22Rv1 (cell line): ENCODE measurements around the gene SET.

ENCODE experiments used
- H3K27ac ChIP-seq: fragments of 450-650 bp; 2 replicates; pipeline ENCODE4 v1.5.1; 2017
- CTCF ChIP-seq: fragments of 450-650 bp; IDR thresholded peaks from 2 replicates; pipeline ENCODE4 v1.5.1; 2017; ENCODE audit warnings: mild to moderate bottlenecking
- ZFX ChIP-seq: fragments of 450-650 bp; IDR thresholded peaks from 2 replicates; pipeline ENCODE4 v1.6.1; 2017; ENCODE audit warnings: antibody characterized with exemption, borderline replicate concordance

The SET gene

GRCh38 chr9:128675382-128675781 is 13.6 kb upstream of the SET start:
- TF ChIP-seq ZFX (no peak), CTCF (no peak)

GRCh38 chr9:128677794-128678193 is 11.2 kb upstream of the SET start:
- TF ChIP-seq ZFX: no peak
- no peak for TF ChIP-seq CTCF
- H3K27ac ChIP-seq: no peak overlapping the region

More at GRCh38 chr9:128675382-128675781, 13.6 kb upstream of the SET start:
- no peak overlapping the region for H3K27ac ChIP-seq

- H3K27ac ChIP-seq: peak overlapping the region; percentile 93
- TF ChIP-seq CTCF (no peak), ZFX (no peak)
Observed at GRCh38 chr9:128683340-128684064, 5.5 kb upstream of the SET start.

- H3K27ac ChIP-seq: peak overlapping the region; percentile 93
- no peak for TF ChIP-seq ZFX
- no peak for TF ChIP-seq CTCF
Observed at GRCh38 chr9:128684065-128684324, 5.0 kb upstream of the SET start.

GRCh38 chr9:128684325-128685199 is 4.5 kb upstream of the SET start:
- TF ChIP-seq ZFX (no peak), CTCF (no peak)

GRCh38 chr9:128685636-128686489 is 3.2 kb upstream of the SET start:
- TF ChIP-seq ZFX: no peak
- TF ChIP-seq CTCF: no peak
- peak overlapping the region; percentile 93 for H3K27ac ChIP-seq

More at GRCh38 chr9:128684325-128685199, 4.5 kb upstream of the SET start:
- H3K27ac ChIP-seq: peak overlapping the region; percentile 93
